Colonic mucosa (tissue), 4 donors: ENCODE results near the gene FZD7. TPM values are rescaled to one million over a fixed set of nuclear protein-coding genes. Genes with fewer than 3 reads are reported as not detected.

Experiments used
- DNase-seq: peaks from one replicate; pipeline ENCODE4 v3.0.0-alpha.2; 2020
- H3K27ac ChIP-seq: fragments of 200-600 bp; one replicate; pipeline ENCODE4 v1.8.0; 2021
- H3K27me3 ChIP-seq: fragments of 200-600 bp; one replicate; pipeline ENCODE4 v1.8.0; 2021
- H3K36me3 ChIP-seq: fragments of 200-600 bp; one replicate; pipeline ENCODE4 v1.8.0; 2021
- H3K4me1 ChIP-seq: fragments of 200-600 bp; one replicate; pipeline ENCODE4 v1.8.0; 2021; ENCODE audit warnings: mild to moderate bottlenecking
- H3K4me3 ChIP-seq: fragments of 200-600 bp; one replicate; pipeline ENCODE4 v1.8.0; 2021
- H3K9ac ChIP-seq, 2 donors: one replicate each; pipeline ENCODE4 v1.7.0; 2013; ENCODE audit warnings: control low read depth in 2 of 2, low read depth in 2 of 2, low read length in 2 of 2
- H3K9me3 ChIP-seq: fragments of 200-600 bp; one replicate; pipeline ENCODE4 v1.8.0; 2021
- intact Hi-C: fragments of 100-400 bp; cut with DNase I; formaldehyde crosslinking; loops from one replicate; pipeline ENCODE4 v1.14.1; 2022
- total RNA-seq, 2 donors: library from RNA; stranded (reverse); fragmentation: NEBNext Ultra II Directional in 1 of 2; extraction: Animal tissue kit (Norgen Biotek cat#: 25700) in 1 of 2; gene quantifications; one replicate each; pipeline ENCODE4 v1.2.1, GENCODE V29; 2021
- TF ChIP-seq, protein P1 (sequence below): fragments of 200-600 bp; IDR thresholded peaks from one replicate; pipeline ENCODE4 v1.8.0; 2022; ENCODE audit warnings: antibody characterized with exemption, mild to moderate bottlenecking
- donor health status: healthy.
- donor health status: DM: no; HTN: no; CAD: no.
- donor health status: DM: no; HTN: no; CAD: no.

FZD7 gene
- total RNA-seq, 2 donors from 2014 or later = 2.3 to 13.9 TPM

DNA sequence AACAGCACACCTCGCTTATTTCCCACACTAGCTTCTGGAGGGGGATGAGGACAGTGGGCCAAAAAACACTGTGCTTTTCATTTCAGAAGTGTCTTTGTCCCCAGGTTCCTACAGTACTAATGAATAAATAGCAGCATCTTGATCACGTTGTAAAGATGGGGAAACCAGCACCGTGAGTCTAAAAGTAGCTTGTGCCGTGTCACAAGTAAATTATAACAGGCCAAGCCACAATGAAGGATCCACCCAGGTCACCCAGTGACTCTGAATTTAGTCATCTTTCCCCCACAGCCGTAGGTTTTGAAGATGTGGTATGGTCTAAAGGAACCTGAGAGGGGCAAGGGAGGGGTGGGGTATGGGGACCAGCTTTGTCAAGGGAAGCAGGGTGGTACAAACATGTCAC is 8.8 kb downstream of the FZD7 start:
- Histone ChIP-seq H3K27me3 (no peaks in the 10 kb centered on the region), H3K4me1 (no peaks in the 10 kb centered on the region), H3K27ac (no peak overlapping the region), H3K36me3 (no peaks in the 10 kb centered on the region), H3K4me3 (no peak overlapping the region), H3K9ac (no peak overlapping the region), H3K9me3 (no peaks in the 10 kb centered on the region)
- intact Hi-C loops = no loop called here
- DNase-seq = no peak
- TF ChIP-seq, protein P1, sequence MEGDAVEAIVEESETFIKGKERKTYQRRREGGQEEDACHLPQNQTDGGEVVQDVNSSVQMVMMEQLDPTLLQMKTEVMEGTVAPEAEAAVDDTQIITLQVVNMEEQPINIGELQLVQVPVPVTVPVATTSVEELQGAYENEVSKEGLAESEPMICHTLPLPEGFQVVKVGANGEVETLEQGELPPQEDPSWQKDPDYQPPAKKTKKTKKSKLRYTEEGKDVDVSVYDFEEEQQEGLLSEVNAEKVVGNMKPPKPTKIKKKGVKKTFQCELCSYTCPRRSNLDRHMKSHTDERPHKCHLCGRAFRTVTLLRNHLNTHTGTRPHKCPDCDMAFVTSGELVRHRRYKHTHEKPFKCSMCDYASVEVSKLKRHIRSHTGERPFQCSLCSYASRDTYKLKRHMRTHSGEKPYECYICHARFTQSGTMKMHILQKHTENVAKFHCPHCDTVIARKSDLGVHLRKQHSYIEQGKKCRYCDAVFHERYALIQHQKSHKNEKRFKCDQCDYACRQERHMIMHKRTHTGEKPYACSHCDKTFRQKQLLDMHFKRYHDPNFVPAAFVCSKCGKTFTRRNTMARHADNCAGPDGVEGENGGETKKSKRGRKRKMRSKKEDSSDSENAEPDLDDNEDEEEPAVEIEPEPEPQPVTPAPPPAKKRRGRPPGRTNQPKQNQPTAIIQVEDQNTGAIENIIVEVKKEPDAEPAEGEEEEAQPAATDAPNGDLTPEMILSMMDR = no peak

DNA sequence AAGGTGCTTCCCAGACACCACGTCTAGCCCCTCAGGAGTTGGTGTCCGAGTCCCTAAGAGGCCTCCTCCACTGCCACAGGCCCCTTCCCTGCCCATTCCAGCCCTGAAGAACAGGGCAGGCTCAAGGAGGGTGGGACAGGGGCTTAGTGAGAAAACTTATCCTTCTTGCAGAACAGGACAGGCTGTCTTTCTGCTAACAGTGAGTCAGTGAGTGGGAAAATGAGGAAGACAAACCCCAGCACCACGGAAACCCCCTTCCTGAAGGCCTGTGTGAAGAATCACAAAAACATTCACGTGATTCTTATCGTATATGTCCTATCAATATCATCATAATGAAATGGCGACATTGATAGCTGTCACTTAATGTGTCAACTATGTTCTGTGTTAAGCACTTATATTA is 9.8 kb downstream of the FZD7 start:
- TF ChIP-seq, protein P1 = no peak
- DNase-seq = no peak
- Histone ChIP-seq H3K4me3 (no peak overlapping the region), H3K9me3 (no peaks in the 10 kb centered on the region), H3K4me1 (no peaks in the 10 kb centered on the region), H3K27ac (no peak overlapping the region), H3K36me3 (no peaks in the 10 kb centered on the region), H3K9ac (no peak overlapping the region), H3K27me3 (no peaks in the 10 kb centered on the region)
- intact Hi-C loops = no loop called here

DNA sequence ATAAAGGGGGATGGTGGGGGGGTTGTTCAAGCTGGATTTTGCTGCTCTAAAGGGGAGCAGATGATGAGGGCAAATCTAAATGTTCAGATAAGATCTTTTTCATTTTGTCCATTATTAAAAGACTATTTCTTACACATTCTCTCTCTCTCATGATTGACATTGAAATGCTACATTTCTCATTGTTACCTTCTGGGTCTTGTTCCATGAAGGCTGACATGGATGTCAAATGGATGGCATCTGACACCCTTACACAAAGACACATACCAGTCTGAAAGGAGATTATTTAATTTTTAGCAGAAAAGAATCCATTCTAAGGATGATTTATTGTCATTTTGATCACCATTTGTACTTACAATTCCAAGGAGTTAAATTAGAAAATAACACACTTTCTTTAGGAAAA is 11.1 kb downstream of the FZD7 start:
- Histone ChIP-seq H3K27me3 (no peaks in the 10 kb centered on the region), H3K4me1 (no peaks in the 10 kb centered on the region), H3K27ac (no peak overlapping the region), H3K9me3 (no peaks in the 10 kb centered on the region), H3K36me3 (no peaks in the 10 kb centered on the region), H3K4me3 (no peak overlapping the region), H3K9ac (no peak overlapping the region)
- no peak for DNase-seq
- TF ChIP-seq, protein P1 = no peak
- intact Hi-C loops = no loop called here

DNA sequence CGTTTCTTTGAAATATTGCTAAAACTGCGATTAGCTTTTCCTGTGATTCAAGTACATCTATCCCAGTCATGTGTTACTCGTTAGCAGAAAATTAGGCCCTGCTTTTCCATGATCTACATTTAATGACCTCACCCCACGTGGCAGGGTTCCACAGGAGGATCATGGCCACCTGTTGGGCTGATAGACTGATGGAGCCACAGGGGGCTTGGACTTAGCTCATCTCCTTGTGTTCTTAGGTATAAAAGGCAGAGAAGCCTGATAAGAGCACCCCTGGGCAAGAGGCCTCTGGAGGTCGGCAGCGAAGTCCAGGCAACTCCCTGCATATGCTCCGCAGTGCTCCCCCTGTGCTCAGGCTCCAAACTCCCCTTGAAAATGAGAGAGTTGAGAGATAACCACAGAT is 12.9 kb downstream of the FZD7 start:
- no peaks in the 10 kb centered on the region for H3K27me3 ChIP-seq

DNA sequence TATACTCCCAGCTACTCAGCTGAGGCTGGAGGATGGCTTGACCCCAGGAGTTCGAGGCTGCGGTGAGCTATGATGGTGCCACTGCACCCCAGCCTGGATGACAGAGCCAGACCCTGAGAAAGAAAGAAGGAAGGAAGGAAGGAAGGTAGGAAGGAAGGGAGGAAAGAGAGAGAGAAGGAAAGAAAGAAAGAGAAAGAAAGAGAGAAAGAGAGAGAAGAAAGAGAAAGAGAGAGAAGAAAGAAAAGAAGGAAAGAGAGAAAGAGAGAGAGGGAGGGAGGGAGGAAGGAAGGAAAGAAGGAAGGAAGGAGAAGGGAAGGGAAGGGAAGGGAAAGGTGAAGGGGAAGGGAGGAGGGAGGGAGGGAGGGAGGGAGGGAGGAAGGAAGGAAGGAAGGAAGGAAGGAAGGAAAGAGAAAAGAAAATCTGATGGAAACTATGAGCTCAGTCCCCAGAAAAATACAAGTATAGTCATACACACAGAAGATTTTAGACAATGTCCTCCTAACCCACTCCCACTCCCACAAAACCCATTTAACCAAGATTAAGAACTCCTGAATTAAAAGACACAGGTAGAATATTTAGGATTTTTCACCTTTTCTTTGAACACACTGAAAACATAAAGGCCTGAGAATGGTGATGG is 15.6 kb downstream of the FZD7 start:
- Histone ChIP-seq H3K27me3 (no peaks in the 10 kb centered on the region), H3K36me3 (no peaks in the 10 kb centered on the region), H3K27ac (no peak overlapping the region), H3K9ac (no peak overlapping the region), H3K4me1 (no peaks in the 10 kb centered on the region), H3K9me3 (no peaks in the 10 kb centered on the region), H3K4me3 (no peak overlapping the region)
- no peak for DNase-seq
- intact Hi-C loops = no loop called here
- TF ChIP-seq, protein P1 = no peak

More for the DNA sequence above, 12.9 kb downstream of the FZD7 start:
- TF ChIP-seq, protein P1 = no peak
- intact Hi-C loops = no loop called here
- H3K4me1 ChIP-seq = no peaks in the 10 kb centered on the region
- no peaks in the 10 kb centered on the region for H3K9me3 ChIP-seq
- H3K27ac ChIP-seq = no peak overlapping the region
- no peaks in the 10 kb centered on the region for H3K36me3 ChIP-seq
- no peak overlapping the region for H3K9ac ChIP-seq
- no peak for DNase-seq
- H3K4me3 ChIP-seq = no peak overlapping the region
